ENCODE measurements around the gene CD99L2. TPM values are rescaled to one million over a fixed set of nuclear protein-coding genes. Genes with fewer than 3 reads are reported as not detected.

Gene CD99L2
- total and polyA plus RNA-seq, 4 donors = 22.3 to 39.6 (median 23.8) TPM

- Histone ChIP-seq H3K27ac (ENCODE audit: low read depth in 1 of 2, low read length in 1 of 2) (no peak overlapping the region), H3K36me3 (ENCODE audit: control insufficient read depth in 4 of 4, insufficient read depth in 4 of 4, low read length in 4 of 4) (no peaks in the 10 kb centered on the region), H3K4me1 (ENCODE audit: control insufficient read depth in 5 of 5, insufficient read depth in 5 of 5, low read length in 5 of 5) (peaks cover 0 to 7% (median 0%) of the 10 kb centered on the region in 5 donors), H3K4me3 (no peak overlapping the region), H3K9me3 (ENCODE audit: control insufficient read depth in 4 of 4, insufficient read depth in 3 of 4, low read length in 3 of 4) (no peaks in the 10 kb centered on the region), H3K9ac (ENCODE audit: insufficient read depth in 1 of 2, low read length in 2 of 2) (no peak overlapping the region), H3K27me3 (ENCODE audit: control insufficient read depth in 3 of 3, insufficient read depth in 3 of 3, low read length in 2 of 3) (no peaks in the 10 kb centered on the region)
- ATAC-seq (ENCODE audit: insufficient read depth, low FRiP score) (peak; percentile 54), DNase-seq (peak in 1 of 3 donors; percentile 12)
- no peak for TF ChIP-seq CTCF (IDR thresholded peaks at IDR 0.05; ENCODE audit: control extremely low read depth, extremely low read depth)
- WGBS, 2 donors = 28 to 54% methylated on average over 9 of the region's 9 CpGs
These were observed 49.5 kb downstream of the CD99L2 start for GRCh38 chrX:150848914-150849365.

GRCh38 chrX:150847088-150847487 lies 51.4 kb downstream of the CD99L2 start:
- Histone ChIP-seq H3K9me3 (ENCODE audit: control insufficient read depth in 4 of 4, insufficient read depth in 3 of 4, low read length in 3 of 4) (no peaks in the 10 kb centered on the region), H3K27ac (ENCODE audit: low read depth in 1 of 2, low read length in 1 of 2) (no peak overlapping the region), H3K36me3 (ENCODE audit: control insufficient read depth in 4 of 4, insufficient read depth in 4 of 4, low read length in 4 of 4) (no peaks in the 10 kb centered on the region), H3K9ac (ENCODE audit: insufficient read depth in 1 of 2, low read length in 2 of 2) (no peak overlapping the region), H3K27me3 (ENCODE audit: control insufficient read depth in 3 of 3, insufficient read depth in 3 of 3, low read length in 2 of 3) (peaks cover 0 to 2% (median 0%) of the 10 kb centered on the region in 3 donors), H3K4me1 (ENCODE audit: control insufficient read depth in 5 of 5, insufficient read depth in 5 of 5, low read length in 5 of 5) (peaks cover 0 to 7% (median 0%) of the 10 kb centered on the region in 5 donors), H3K4me3 (no peak overlapping the region)
- no peak for ATAC-seq (ENCODE audit: insufficient read depth, low FRiP score)
- DNase-seq = no peak
- TF ChIP-seq CTCF (IDR thresholded peaks at IDR 0.05; ENCODE audit: control extremely low read depth, extremely low read depth) = no peak

GRCh38 chrX:150846130-150846529 lies 52.3 kb downstream of the CD99L2 start:
- no peak for TF ChIP-seq CTCF (IDR thresholded peaks at IDR 0.05; ENCODE audit: control extremely low read depth, extremely low read depth)
- 92 to 98% methylated on average over 5 of the region's 5 CpGs for WGBS, 2 donors

GRCh38 chrX:150845091-150845490 lies 53.4 kb downstream of the CD99L2 start:
- H3K4me1 ChIP-seq (ENCODE audit: control insufficient read depth in 5 of 5, insufficient read depth in 5 of 5, low read length in 5 of 5) = peaks cover 0 to 7% (median 0%) of the 10 kb centered on the region in 5 donors
- H3K9ac ChIP-seq (ENCODE audit: insufficient read depth in 1 of 2, low read length in 2 of 2) = no peak overlapping the region
- H3K9me3 ChIP-seq (ENCODE audit: control insufficient read depth in 4 of 4, insufficient read depth in 3 of 4, low read length in 3 of 4) = no peaks in the 10 kb centered on the region
- no peak overlapping the region for H3K4me3 ChIP-seq
- H3K36me3 ChIP-seq (ENCODE audit: control insufficient read depth in 4 of 4, insufficient read depth in 4 of 4, low read length in 4 of 4) = no peaks in the 10 kb centered on the region
- DNase-seq (no peak), ATAC-seq (ENCODE audit: insufficient read depth, low FRiP score) (no peak)
- TF ChIP-seq CTCF (IDR thresholded peaks at IDR 0.05; ENCODE audit: control extremely low read depth, extremely low read depth) = no peak
- H3K27me3 ChIP-seq (ENCODE audit: control insufficient read depth in 3 of 3, insufficient read depth in 3 of 3, low read length in 2 of 3) = peaks cover 0 to 2% (median 0%) of the 10 kb centered on the region in 3 donors
- no peak overlapping the region for H3K27ac ChIP-seq (ENCODE audit: low read depth in 1 of 2, low read length in 1 of 2)
- WGBS, 2 donors = 51 to 69% methylated on average over 3 of the region's 3 CpGs

More at GRCh38 chrX:150846130-150846529, 52.3 kb downstream of the CD99L2 start:
- no peaks in the 10 kb centered on the region for H3K9me3 ChIP-seq (ENCODE audit: control insufficient read depth in 4 of 4, insufficient read depth in 3 of 4, low read length in 3 of 4)
- no peak for DNase-seq
- no peak overlapping the region for H3K9ac ChIP-seq (ENCODE audit: insufficient read depth in 1 of 2, low read length in 2 of 2)
- H3K4me3 ChIP-seq = no peak overlapping the region
- H3K4me1 ChIP-seq (ENCODE audit: control insufficient read depth in 5 of 5, insufficient read depth in 5 of 5, low read length in 5 of 5) = peaks cover 0 to 7% (median 0%) of the 10 kb centered on the region in 5 donors
- no peak overlapping the region for H3K27ac ChIP-seq (ENCODE audit: low read depth in 1 of 2, low read length in 1 of 2)
- no peaks in the 10 kb centered on the region for H3K36me3 ChIP-seq (ENCODE audit: control insufficient read depth in 4 of 4, insufficient read depth in 4 of 4, low read length in 4 of 4)
- no peak for ATAC-seq (ENCODE audit: insufficient read depth, low FRiP score)
- peaks cover 0 to 2% (median 0%) of the 10 kb centered on the region in 3 donors for H3K27me3 ChIP-seq (ENCODE audit: control insufficient read depth in 3 of 3, insufficient read depth in 3 of 3, low read length in 2 of 3)

Measured in lung (tissue), 12 donors.